GM10248 (cell line): ENCODE data around the gene DDX55.
"Not testable (repeated sequence)": the region's sequence is repeated elsewhere in the genome, so short reads cannot be mapped to it uniquely, and the experiment has no call there.

ENCODE experiments used
- CTCF ChIA-PET: fragments of 300-600 bp; sonication (Branson Sonifier 250); formaldehyde crosslinking; extraction: SDS; loops from one replicate; lab custom pipeline; 2021; ENCODE audit warnings: antibody characterized with exemption; lab: Yijun Ruan, JAX
- POLR2A ChIA-PET: fragments of 350-650 bp; sonication (Branson Sonifier 250); formaldehyde crosslinking; extraction: SDS; loops from one replicate; lab custom pipeline; 2020; ENCODE audit warnings: antibody characterized with exemption; lab: Yijun Ruan, JAX
- DNase-seq: peaks from one replicate; pipeline ENCODE4 v3.0.0; 2012; ENCODE audit errors: extremely low spot score
- CTCF ChIP-seq: IDR thresholded peaks from 2 replicates; pipeline ENCODE4 v1.5.1; 2012; ENCODE audit warnings: mild to moderate bottlenecking, low read depth; ENCODE audit errors: extremely low read depth, missing control alignments, control extremely low read depth

Gene DDX55

GRCh38 chr12:123576611-123577010 lies 25.3 kb upstream of the DDX55 start:
- ChIA-PET CTCF (interaction anchor here (0.8 to 1.3 kb wide), 2 partner anchors 14 to 328 kb away, joined by 3 read pairs; no protein-coding TSS in a partner anchor), POLR2A (no interaction called here)
- no peak for DNase-seq
- TF ChIP-seq CTCF, result no peak

- TF ChIP-seq CTCF, result no peak
- DNase-seq, result no peak
- POLR2A ChIA-PET, result no interaction called here
- CTCF ChIA-PET, result no interaction called here
Observed at GRCh38 chr12:123578243-123578642, 23.7 kb upstream of the DDX55 start.

GRCh38 chr12:123578829-123579228 lies 23.1 kb upstream of the DDX55 start:
- POLR2A ChIA-PET, CTCF ChIA-PET, DNase-seq: not testable (repeated sequence)

GRCh38 chr12:123580772-123581171 lies 21.1 kb upstream of the DDX55 start:
- POLR2A ChIA-PET, result no interaction called here
- no peak for TF ChIP-seq CTCF
- CTCF ChIA-PET, result interaction anchor here (1.6 kb wide), 1 partner anchor 39 kb away, joined by 3 read pairs; no protein-coding TSS in a partner anchor
- DNase-seq, result no peak

GRCh38 chr12:123591702-123592481 lies 10.0 kb upstream of the DDX55 start:
- CTCF ChIA-PET, result interaction anchor here (1.1 to 2.2 kb wide), 4 partner anchors 8 to 132 kb away, joined by 3 to 7 read pairs (median 4); no protein-coding TSS in a partner anchor
- no peak for TF ChIP-seq CTCF
- no peak for DNase-seq
- POLR2A ChIA-PET, result no interaction called here

- DNase-seq, result no peak
- TF ChIP-seq CTCF, result no peak
- POLR2A ChIA-PET, result interaction anchor here (0.7 kb wide), 1 partner anchor 10 kb away, joined by 3 read pairs; no protein-coding TSS in a partner anchor
- CTCF ChIA-PET, result no interaction called here
Observed at GRCh38 chr12:123595729-123596128, 6.2 kb upstream of the DDX55 start.

- TF ChIP-seq CTCF, result no peak
- CTCF ChIA-PET, result no interaction called here
- POLR2A ChIA-PET, result no interaction called here
- DNase-seq, result no peak
Observed at GRCh38 chr12:123597100-123597499, 4.8 kb upstream of the DDX55 start.
